Measurements from ENCODE around the gene UBE2D2. TPM values are rescaled to one million over a fixed set of nuclear protein-coding genes. Genes with fewer than 3 reads are reported as not detected.

UBE2D2 gene
- total and polyA plus RNA-seq, 2 of the 13 experiments (the other 11 are each of a cell fraction or from before 2014, with no cell fraction given) = 79.1 to 109 TPM

DNA sequence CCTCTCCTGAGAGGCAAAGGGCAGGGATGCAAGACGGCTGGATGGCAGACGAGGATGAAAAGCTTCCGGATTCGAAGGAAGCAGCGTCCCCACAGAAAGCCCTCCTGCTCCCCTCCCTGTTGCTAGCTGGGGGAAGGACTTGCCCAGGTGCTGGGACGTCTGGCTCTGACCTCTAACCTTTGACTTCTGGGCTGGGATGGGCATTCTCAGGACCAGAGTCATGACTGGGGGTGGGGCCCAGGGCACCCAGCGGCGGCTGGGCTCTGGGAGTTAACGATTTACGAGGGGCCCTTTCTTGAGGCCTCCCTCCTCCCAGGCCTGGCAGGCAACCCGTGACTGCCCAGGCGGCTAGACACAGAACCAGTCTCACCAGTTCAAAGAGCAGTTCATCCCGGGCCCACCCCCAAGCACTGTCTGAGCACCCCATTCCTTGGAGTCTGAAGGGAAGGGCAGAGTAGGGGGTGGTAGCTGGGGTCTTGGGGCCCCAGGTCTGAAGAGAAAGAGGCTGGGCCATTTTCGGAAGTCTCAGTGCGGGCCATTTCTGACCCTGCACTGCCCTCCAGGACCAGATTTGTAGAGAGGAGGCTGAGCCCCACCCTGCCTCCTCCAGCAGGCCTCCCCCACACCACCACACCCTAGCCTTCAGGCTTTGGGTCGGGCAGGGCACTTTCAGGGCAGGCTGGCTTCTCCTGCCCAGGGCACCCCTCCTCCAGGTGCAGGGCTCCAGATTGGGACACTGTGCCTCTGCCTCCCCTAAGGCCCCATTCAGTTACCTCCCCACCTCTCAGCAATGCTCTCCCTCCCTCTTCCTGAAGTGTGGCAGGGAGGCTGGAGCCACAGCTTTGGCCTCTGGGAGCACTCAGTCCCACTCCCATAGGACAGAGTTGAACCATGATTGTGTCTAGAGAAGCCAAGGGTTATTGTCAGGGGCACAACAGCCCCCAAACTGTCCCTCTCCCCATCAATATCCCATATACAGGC lies 82.0 kb downstream of the UBE2D2 start (continued):
- TF ChIP-seq, protein P1, sequence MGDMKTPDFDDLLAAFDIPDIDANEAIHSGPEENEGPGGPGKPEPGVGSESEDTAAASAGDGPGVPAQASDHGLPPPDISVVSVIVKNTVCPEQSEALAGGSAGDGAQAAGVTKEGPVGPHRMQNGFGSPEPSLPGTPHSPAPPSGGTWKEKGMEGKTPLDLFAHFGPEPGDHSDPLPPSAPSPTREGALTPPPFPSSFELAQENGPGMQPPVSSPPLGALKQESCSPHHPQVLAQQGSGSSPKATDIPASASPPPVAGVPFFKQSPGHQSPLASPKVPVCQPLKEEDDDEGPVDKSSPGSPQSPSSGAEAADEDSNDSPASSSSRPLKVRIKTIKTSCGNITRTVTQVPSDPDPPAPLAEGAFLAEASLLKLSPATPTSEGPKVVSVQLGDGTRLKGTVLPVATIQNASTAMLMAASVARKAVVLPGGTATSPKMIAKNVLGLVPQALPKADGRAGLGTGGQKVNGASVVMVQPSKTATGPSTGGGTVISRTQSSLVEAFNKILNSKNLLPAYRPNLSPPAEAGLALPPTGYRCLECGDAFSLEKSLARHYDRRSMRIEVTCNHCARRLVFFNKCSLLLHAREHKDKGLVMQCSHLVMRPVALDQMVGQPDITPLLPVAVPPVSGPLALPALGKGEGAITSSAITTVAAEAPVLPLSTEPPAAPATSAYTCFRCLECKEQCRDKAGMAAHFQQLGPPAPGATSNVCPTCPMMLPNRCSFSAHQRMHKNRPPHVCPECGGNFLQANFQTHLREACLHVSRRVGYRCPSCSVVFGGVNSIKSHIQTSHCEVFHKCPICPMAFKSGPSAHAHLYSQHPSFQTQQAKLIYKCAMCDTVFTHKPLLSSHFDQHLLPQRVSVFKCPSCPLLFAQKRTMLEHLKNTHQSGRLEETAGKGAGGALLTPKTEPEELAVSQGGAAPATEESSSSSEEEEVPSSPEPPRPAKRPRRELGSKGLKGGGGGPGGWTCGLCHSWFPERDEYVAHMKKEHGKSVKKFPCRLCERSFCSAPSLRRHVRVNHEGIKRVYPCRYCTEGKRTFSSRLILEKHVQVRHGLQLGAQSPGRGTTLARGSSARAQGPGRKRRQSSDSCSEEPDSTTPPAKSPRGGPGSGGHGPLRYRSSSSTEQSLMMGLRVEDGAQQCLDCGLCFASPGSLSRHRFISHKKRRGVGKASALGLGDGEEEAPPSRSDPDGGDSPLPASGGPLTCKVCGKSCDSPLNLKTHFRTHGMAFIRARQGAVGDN (CRISPR knock-in tag; IDR thresholded peaks at IDR 0.05) = peak; percentile 96
- TF ChIP-seq TRIM22 (IDR thresholded peaks at IDR 0.05) = no peak
- 0 out of 2 replicates have a peak, but pooled peaks have one; percentile 41 for TF ChIP-seq BRD4 (CRISPR knock-in tag; IDR thresholded peaks at IDR 0.05)
- peak; percentile 83 for TF ChIP-seq ZSCAN25 (CRISPR knock-in tag; IDR thresholded peaks at IDR 0.05)
- peak; percentile 52; the same call in 1 of the 2 replicates for TF ChIP-seq ZNF891 (CRISPR knock-in tag; IDR thresholded peaks at IDR 0.05)
- no peak for TF ChIP-seq ZC3H13 (CRISPR knock-in tag; IDR thresholded peaks at IDR 0.05)
- peak; percentile 40 for TF ChIP-seq PHF8 (CRISPR knock-in tag; IDR thresholded peaks at IDR 0.05)
- TF ChIP-seq, protein P2, sequence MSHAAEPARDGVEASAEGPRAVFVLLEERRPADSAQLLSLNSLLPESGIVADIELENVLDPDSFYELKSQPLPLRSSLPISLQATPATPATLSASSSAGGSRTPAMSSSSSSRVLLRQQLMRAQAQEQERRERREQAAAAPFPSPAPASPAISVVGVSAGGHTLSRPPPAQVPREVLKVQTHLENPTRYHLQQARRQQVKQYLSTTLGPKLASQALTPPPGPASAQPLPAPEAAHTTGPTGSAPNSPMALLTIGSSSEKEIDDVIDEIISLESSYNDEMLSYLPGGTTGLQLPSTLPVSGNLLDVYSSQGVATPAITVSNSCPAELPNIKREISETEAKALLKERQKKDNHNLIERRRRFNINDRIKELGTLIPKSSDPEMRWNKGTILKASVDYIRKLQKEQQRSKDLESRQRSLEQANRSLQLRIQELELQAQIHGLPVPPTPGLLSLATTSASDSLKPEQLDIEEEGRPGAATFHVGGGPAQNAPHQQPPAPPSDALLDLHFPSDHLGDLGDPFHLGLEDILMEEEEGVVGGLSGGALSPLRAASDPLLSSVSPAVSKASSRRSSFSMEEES (CRISPR knock-in tag; IDR thresholded peaks at IDR 0.05) = peak; percentile 99
- TF ChIP-seq, protein P3, sequence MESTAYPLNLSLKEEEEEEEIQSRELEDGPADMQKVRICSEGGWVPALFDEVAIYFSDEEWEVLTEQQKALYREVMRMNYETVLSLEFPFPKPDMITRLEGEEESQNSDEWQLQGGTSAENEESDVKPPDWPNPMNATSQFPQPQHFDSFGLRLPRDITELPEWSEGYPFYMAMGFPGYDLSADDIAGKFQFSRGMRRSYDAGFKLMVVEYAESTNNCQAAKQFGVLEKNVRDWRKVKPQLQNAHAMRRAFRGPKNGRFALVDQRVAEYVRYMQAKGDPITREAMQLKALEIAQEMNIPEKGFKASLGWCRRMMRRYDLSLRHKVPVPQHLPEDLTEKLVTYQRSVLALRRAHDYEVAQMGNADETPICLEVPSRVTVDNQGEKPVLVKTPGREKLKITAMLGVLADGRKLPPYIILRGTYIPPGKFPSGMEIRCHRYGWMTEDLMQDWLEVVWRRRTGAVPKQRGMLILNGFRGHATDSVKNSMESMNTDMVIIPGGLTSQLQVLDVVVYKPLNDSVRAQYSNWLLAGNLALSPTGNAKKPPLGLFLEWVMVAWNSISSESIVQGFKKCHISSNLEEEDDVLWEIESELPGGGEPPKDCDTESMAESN (CRISPR knock-in tag; conservative IDR thresholded peaks at IDR 0.05) = 0 out of 2 replicates have a peak, but pooled peaks have one; percentile 19
- 0 out of 2 replicates have a peak, but pooled peaks have one; percentile 68 for TF ChIP-seq NFKB2 (CRISPR knock-in tag; IDR thresholded peaks at IDR 0.05; ENCODE audit: borderline replicate concordance)
- peak; percentile 55; the same call in 1 of the 2 replicates for TF ChIP-seq ZFP91 (CRISPR knock-in tag; IDR thresholded peaks at IDR 0.05; ENCODE audit: borderline replicate concordance)
- 0 out of 2 replicates have a peak, but pooled peaks have one; percentile 37 for TF ChIP-seq TMF1 (CRISPR knock-in tag; IDR thresholded peaks at IDR 0.05; ENCODE audit: low read depth)
- no peak for TF ChIP-seq ZBTB33 (CRISPR knock-in tag; IDR thresholded peaks at IDR 0.05)
